ENCODE results near the gene MEF2C.

MEF2C gene

GRCh38 chr5:88785746-88786565, 97.0 kb downstream of the MEF2C start:
- TF ChIP-seq GATA2 (IDR thresholded peaks at IDR 0.05; ENCODE audit: low read depth, low read length), result no peak
- no peak for TF ChIP-seq GATA3 (IDR thresholded peaks at IDR 0.05; ENCODE audit: low read depth, low read length)

GRCh38 chr5:88782571-88782970, 100.4 kb downstream of the MEF2C start:
- TF ChIP-seq GATA2 (IDR thresholded peaks at IDR 0.05; ENCODE audit: low read depth, low read length), result no peak
- TF ChIP-seq GATA3 (IDR thresholded peaks at IDR 0.05; ENCODE audit: low read depth, low read length), result no peak

DNA sequence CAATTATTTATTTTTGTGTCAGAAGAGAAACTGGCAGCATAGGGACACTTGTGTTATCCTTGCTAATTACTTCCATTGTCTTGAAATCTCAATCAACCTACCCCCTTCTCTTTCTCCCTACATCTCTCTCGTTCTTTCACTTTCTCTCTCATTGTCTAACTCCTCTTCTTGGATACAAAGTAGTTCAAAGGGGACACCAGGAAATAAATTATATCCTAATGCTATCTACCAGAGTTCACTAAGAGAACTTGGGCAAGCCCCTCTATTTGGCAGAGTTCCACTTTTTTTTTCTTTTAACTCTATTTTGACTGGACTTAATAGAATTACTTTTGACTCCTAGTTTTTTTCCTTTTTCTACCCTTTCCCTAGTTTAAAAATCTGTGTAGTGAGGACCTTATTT, 102.2 kb downstream of the MEF2C start:
- TF ChIP-seq GATA2 (IDR thresholded peaks at IDR 0.05; ENCODE audit: low read depth, low read length) (no peak), GATA3 (IDR thresholded peaks at IDR 0.05; ENCODE audit: low read depth, low read length) (no peak)

GRCh38 chr5:88778736-88779135, 104.2 kb downstream of the MEF2C start:
- no peak for TF ChIP-seq GATA3 (IDR thresholded peaks at IDR 0.05; ENCODE audit: low read depth, low read length)

- TF ChIP-seq GATA3 (IDR thresholded peaks at IDR 0.05; ENCODE audit: low read depth, low read length), result no peak
- TF ChIP-seq GATA2 (IDR thresholded peaks at IDR 0.05; ENCODE audit: low read depth, low read length), result no peak
Observed at GRCh38 chr5:88776692-88777091, 106.3 kb downstream of the MEF2C start.

- TF ChIP-seq GATA2 (IDR thresholded peaks at IDR 0.05; ENCODE audit: low read depth, low read length), result no peak
- TF ChIP-seq GATA3 (IDR thresholded peaks at IDR 0.05; ENCODE audit: low read depth, low read length), result no peak
Observed at GRCh38 chr5:88772831-88773230, 110.2 kb downstream of the MEF2C start.

DNA sequence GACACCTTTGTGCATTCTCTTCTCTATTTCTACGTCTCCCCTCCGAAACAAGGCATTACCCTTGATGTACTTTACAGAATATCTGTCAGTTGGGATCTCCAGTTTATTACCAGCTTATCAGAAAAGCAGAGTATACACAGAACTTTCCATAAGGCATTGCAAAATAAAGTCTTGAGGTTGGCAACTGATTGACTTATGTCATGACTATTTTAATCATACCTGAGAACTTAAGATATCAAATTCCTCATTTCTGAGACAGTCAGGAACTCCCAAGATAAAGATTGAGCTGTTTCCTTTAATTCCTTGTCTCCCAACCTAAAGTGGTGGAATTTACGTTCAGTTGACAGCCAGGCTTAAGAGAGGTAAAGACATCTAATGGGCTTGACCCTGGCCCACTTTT, 110.9 kb downstream of the MEF2C start:
- TF ChIP-seq GATA3 (IDR thresholded peaks at IDR 0.05; ENCODE audit: low read depth, low read length) (no peak), GATA2 (IDR thresholded peaks at IDR 0.05; ENCODE audit: low read depth, low read length) (no peak)

DNA sequence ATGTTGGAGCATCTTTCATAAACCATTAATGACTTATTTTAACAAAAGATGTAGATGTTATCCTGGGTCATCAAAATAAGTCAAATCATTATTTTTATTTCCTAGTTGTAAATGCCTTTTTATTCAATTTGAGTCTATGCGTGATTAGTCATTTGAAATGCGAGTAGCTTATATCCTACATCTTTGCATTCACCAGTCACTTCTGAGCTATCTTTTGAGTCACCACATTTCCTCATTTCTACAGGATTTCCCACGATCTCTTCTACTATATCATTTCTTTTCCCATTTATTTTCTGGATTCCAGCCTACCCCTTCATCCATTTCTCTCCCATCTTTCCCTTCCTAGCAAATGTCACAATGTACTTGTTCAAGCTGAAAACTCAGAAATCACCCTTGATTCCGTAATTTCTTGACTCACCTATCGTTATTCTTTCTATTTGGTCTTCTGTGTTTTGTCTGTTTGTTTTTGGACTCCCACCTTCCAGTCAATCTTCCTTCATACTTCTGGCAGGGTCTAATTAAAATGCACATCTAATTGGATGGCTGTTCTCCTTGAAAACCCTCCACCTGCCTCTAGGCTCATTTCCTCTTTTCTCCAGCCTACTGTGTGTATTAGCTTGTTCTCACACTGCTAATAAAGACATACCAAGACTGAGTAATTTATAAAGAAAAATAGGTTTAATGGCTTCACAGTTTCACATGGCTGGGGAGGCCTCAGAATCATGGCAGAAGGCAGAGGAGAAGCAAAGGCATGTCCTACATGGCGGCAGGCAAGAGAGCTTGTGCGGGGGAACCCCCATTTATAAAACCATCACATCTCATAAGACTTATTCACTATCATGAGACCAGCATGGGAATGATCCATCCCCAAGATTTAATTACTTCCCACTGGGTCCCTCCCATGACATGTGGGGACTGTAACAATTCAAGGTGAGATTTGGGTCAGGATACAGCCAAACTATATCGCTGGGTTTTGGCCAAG, 112.4 kb downstream of the MEF2C start:
- TF ChIP-seq GATA3 (IDR thresholded peaks at IDR 0.05; ENCODE audit: low read depth, low read length), result no peak

GRCh38 chr5:88769165-88769564, 113.8 kb downstream of the MEF2C start:
- TF ChIP-seq GATA2 (IDR thresholded peaks at IDR 0.05; ENCODE audit: low read depth, low read length) (no peak), GATA3 (IDR thresholded peaks at IDR 0.05; ENCODE audit: low read depth, low read length) (no peak)

DNA sequence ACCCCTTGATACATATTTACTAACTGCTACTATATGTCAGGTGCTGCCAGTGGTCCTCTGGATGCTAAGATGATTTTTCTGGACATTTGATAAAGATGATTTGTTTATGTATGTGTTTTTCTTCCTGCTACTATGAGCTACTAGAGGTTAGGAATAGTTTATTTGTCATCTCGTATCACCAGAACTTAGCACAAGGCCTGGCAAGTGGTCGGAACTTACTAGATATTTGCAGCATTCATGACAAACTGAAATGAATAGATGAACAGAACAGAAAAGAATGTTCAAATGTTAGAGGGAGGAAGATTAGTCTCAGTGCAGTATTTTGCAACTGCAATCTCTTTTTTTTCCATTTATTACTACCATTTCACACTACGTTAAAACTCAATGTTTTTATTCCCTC, 114.6 kb downstream of the MEF2C start:
- TF ChIP-seq GATA2 (IDR thresholded peaks at IDR 0.05; ENCODE audit: low read depth, low read length) (no peak), GATA3 (IDR thresholded peaks at IDR 0.05; ENCODE audit: low read depth, low read length) (no peak)

DNA sequence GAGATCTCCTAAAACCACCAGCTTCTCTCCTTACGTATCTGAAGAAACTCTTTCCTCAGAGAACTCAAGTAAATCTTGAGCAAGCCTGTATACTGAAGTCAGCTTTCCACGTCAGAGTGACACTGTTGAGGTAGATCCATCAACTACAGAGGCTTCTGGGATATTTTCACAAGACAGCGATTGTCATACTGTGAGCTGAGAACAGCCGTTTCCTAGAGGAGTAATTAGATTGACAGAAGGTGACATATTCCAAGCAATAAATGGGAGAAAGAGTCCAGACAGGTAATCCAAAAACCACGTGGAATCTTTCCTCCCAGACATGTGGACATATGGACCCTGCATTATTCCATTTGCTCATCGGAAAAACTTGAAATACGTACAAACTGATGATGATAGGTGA, 117.2 kb downstream of the MEF2C start:
- TF ChIP-seq GATA3 (IDR thresholded peaks at IDR 0.05; ENCODE audit: low read depth, low read length), result no peak
- no peak for TF ChIP-seq GATA2 (IDR thresholded peaks at IDR 0.05; ENCODE audit: low read depth, low read length)

DNA sequence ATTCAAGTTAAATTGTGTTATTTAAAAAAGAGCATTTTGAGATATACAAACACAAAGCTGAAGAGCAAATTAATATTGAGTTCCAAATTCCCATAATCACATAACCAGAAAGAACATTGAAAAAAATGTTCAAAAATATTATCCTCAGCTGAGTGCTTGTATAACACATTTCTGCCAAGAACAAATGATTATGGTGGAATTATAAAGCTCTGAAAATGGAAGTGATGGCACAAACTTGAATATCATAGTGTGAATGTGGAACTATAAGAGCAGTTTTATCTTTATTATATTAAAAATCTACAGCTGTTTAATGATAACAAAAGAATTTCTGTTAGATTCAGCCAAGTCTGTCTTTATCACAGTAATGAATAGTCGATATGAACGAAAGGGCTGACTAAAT, 117.8 kb downstream of the MEF2C start:
- TF ChIP-seq GATA3 (IDR thresholded peaks at IDR 0.05; ENCODE audit: low read depth, low read length) (no peak), GATA2 (IDR thresholded peaks at IDR 0.05; ENCODE audit: low read depth, low read length) (no peak)

DNA sequence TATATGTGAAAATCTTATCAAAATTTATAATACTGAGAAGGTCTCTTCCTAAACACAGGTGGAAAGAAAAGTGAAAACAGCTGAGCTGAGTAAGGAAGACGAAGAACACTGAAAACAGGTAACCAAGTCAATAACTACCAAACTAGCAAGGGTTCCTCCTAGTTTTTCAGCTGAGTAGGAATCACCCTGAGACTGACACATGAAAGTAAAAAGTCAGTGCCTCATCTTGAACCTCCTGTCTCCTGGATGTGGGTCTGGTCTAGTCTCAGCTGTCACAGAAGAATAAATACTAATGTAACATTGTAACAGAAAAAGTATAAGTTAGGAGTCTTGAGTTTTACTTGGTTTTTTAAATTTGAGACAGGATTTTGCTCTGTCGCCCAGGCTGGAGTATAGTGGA, 121.0 kb downstream of the MEF2C start:
- TF ChIP-seq GATA3 (IDR thresholded peaks at IDR 0.05; ENCODE audit: low read depth, low read length) (no peak), GATA2 (IDR thresholded peaks at IDR 0.05; ENCODE audit: low read depth, low read length) (no peak)

DNA sequence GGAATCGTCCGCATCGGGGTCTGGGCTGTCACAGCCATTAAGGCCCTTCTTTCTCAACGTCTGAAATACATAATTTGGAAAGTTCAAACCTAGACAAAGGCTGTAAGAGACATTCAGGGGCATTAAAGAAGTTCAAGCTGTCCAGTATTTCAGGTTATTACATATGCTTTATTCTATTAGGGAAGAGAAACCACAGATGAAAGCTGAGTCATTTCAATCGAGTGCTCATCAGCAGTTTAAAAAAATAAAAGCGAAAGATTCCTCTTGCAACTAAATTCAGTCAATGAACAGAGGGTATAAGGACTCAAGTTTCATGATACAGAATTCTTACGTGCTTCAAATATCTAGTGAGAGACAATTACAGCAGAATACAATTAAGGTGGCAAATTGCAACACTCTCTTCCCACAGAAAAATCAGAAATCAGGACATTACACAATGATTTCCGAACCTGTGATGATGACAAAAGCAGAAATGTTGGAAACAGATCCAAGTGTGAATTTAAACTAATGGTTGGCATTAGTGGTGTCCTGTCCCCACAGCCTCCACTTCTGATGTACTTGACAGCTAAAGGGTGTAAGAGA, 121.6 kb downstream of the MEF2C start:
- TF ChIP-seq GATA2 (IDR thresholded peaks at IDR 0.05; ENCODE audit: low read depth, low read length) (no peak), GATA3 (IDR thresholded peaks at IDR 0.05; ENCODE audit: low read depth, low read length) (no peak)

Measured in SH-SY5Y (cell line).